GM12878 (cell line): ENCODE results near the gene RAD1.

ENCODE experiments used
- ATF7 ChIP-seq: fragments of 450-650 bp; IDR thresholded peaks from 2 replicates; pipeline ENCODE4 v1.6.1; 2016; ENCODE audit warnings: low read depth, mild to moderate bottlenecking
- BCL3 ChIP-seq: IDR thresholded peaks from 2 replicates; pipeline ENCODE4 v1.6.1; 2011; ENCODE audit warnings: borderline replicate concordance, low read depth, mild to moderate bottlenecking, moderate library complexity, low read length; ENCODE audit not compliant: insufficient read depth, poor library complexity, severe bottlenecking
- CTCF ChIP-seq, 3 experiments: IDR thresholded peaks in 2 of 3; conservative IDR thresholded peaks in 1 of 3; 2 replicates each; pipeline ENCODE4 v1.5.1; 2011; ENCODE audit warnings: low read depth in 3 of 3, low read length in 3 of 3, mild to moderate bottlenecking in 3 of 3, control low read depth in 2 of 3, moderate library complexity in 2 of 3, inconsistent platforms in 1 of 3, mixed read lengths in 1 of 3; ENCODE audit not compliant: control insufficient read depth in 2 of 3, insufficient read depth in 1 of 3; ENCODE audit errors: extremely low read depth in 1 of 3
- EP300 ChIP-seq, 2 experiments: fragments of 150-350 bp in 1 of 2; IDR thresholded peaks; 2 replicates each; pipeline ENCODE4 v1.6.1; 2011 to 2012; ENCODE audit warnings: low read depth in 2 of 2, low read length in 2 of 2, borderline replicate concordance in 1 of 2, improper control_type of control experiment in 1 of 2, inconsistent platforms in 1 of 2; ENCODE audit not compliant: control insufficient read depth in 1 of 2
- GABPA ChIP-seq: IDR thresholded peaks from 2 replicates; pipeline ENCODE4 v1.6.1; 2014; ENCODE audit warnings: antibody characterized with exemption, low read depth, mild to moderate bottlenecking, inconsistent platforms
- MAX ChIP-seq: IDR thresholded peaks from 2 replicates; pipeline ENCODE4 v1.6.1; 2012; ENCODE audit warnings: low read depth, low read length, improper control_type of control experiment
- NR2C1 ChIP-seq: fragments of 450-650 bp; IDR thresholded peaks from 2 replicates; pipeline ENCODE4 v1.6.1; 2017; ENCODE audit warnings: antibody characterized with exemption, mild to moderate bottlenecking, moderate library complexity
- PAX5 ChIP-seq: IDR thresholded peaks from 2 replicates; pipeline ENCODE4 v1.6.1; 2011; ENCODE audit warnings: low read depth, low read length, borderline replicate concordance
- POLR2A ChIP-seq: IDR thresholded peaks from 2 replicates; pipeline ENCODE4 v1.6.1; 2011; ENCODE audit warnings: low read depth, mild to moderate bottlenecking, low read length
- REST ChIP-seq: IDR thresholded peaks from 2 replicates; pipeline ENCODE4 v1.6.1; 2012; ENCODE audit warnings: mild to moderate bottlenecking, low read depth, low read length
- SKIL ChIP-seq: fragments of 450-650 bp; IDR thresholded peaks from 2 replicates; pipeline ENCODE4 v1.6.1; 2017; ENCODE audit warnings: mild to moderate bottlenecking, low read depth, inconsistent platforms; ENCODE audit not compliant: poor library complexity, severe bottlenecking
- SREBF1 ChIP-seq: IDR thresholded peaks from 2 replicates; pipeline ENCODE4 v1.6.1; 2012; ENCODE audit warnings: mild to moderate bottlenecking, low read length
- ZNF207 ChIP-seq: fragments of 450-650 bp; IDR thresholded peaks from 2 replicates; pipeline ENCODE4 v1.6.1; 2014; ENCODE audit warnings: antibody characterized with exemption, mild to moderate bottlenecking, borderline replicate concordance

GRCh38 chr5:34926318-34926888 lies 11.1 kb upstream of the RAD1 start:
- TF ChIP-seq CTCF (IDR thresholded peaks at IDR 0.05 in 2 of 3, conservative IDR thresholded peaks at IDR 0.05 in 1 of 3; ENCODE audit: control insufficient read depth in 2 of 3, extremely low read depth in 1 of 3, insufficient read depth in 1 of 3, low read depth in 3 of 3, low read length in 3 of 3): no peak
- TF ChIP-seq SKIL: no peak
- TF ChIP-seq REST: no peak
- TF ChIP-seq EP300 (IDR thresholded peaks at IDR 0.05; ENCODE audit: borderline replicate concordance in 1 of 2, control insufficient read depth in 1 of 2, low read depth in 2 of 2, low read length in 2 of 2): no peak
- TF ChIP-seq POLR2A: no peak
- TF ChIP-seq ATF7: no peak
- no peak for TF ChIP-seq BCL3
- no peak for TF ChIP-seq MAX
- TF ChIP-seq GABPA: no peak
- no peak for TF ChIP-seq SREBF1
- no peak for TF ChIP-seq ZNF207
- no peak for TF ChIP-seq PAX5
- TF ChIP-seq NR2C1: no peak
